HG03460 (cell line): ENCODE data around the gene RIPOR3.

Experiments
- ATAC-seq: cut with Tn5 transposase; IDR thresholded peaks from one replicate; pipeline ENCODE4 v1.9.1; 2021; ENCODE audit not compliant: unreplicated experiment

The RIPOR3 gene

DNA sequence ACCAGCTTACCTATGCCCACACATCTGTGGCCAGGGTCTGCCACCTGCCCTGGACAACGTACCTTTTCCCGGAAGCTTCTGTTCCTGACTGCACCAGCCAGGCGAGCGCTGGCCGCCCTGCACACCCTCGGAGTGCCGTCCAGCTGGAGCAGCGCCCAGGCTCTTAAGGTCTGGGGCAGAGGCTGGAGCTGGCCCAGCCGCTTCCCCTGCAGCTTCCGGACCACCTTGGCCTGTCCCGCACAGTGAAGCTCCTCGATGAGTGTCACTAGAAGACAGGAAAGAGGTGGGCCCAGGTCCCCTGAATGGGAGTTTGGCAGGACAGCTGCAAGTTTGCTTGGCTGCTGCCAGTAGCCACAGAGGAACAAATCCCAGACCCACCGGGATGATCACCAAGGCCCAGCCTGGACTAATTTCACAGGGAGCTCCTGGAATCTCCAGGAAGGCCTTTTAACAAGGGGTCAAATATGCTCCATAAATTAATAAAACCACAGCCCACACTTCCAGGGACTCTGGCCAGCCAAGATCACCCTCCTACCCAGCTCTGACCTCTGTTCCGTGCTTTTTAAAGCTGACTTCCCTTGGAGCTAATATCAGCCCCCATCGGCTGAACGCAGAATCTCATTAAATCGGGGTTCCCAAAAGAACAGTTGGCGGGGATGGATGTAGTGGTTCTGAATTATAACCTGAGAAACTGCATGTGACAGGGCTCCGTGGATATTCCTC, 98.9 kb downstream of the RIPOR3 start:
- no peak for ATAC-seq

GRCh38 chr20:50591233-50591852, 100.0 kb downstream of the RIPOR3 start:
- no peak for ATAC-seq

GRCh38 chr20:50590348-50590664, 101.0 kb downstream of the RIPOR3 start:
- no peak for ATAC-seq

DNA sequence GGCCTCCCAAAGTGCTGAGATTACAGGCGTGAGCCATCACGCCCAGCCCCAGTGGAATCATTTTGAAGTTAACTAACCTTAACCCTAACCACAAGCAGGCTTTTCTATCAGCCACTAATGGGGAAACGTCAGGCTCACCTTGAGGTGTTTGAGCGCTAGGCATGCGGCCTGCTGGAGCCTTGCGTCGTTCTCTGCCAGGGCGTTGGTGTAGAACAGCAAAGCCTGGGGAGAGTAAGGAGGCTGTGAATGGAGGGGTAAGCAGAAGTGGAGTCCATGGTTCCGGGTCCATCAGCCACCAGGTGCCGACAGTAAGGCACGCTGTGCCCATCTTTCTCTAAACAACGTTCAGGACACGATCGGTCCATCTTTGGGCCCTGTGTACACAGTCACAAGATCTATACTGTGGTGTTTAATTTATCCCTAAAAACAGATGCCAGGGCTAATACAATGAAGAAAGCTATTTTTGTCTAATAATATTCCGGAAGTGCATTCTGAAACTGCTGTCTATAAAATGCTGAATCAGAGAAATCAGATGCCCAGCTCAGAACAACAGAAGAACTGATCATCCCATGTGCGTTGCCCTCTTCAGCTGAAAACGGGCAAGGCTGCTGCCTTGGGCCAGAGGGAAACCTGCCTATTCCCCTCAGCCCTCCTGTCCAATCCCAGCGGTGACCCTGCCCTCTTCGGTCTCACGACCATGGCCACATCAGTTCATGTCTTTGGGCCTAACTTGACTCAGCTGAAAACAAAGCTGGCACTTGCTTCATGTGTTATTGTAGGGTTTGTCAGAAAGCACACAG, 101.6 kb downstream of the RIPOR3 start:
- no peak for ATAC-seq

- ATAC-seq: no peak
Observed at GRCh38 chr20:50588034-50588736, 103.2 kb downstream of the RIPOR3 start.

- ATAC-seq: no peak
Observed at GRCh38 chr20:50587291-50587961, 103.9 kb downstream of the RIPOR3 start.

GRCh38 chr20:50586531-50587232, 104.7 kb downstream of the RIPOR3 start:
- ATAC-seq: no peak

DNA sequence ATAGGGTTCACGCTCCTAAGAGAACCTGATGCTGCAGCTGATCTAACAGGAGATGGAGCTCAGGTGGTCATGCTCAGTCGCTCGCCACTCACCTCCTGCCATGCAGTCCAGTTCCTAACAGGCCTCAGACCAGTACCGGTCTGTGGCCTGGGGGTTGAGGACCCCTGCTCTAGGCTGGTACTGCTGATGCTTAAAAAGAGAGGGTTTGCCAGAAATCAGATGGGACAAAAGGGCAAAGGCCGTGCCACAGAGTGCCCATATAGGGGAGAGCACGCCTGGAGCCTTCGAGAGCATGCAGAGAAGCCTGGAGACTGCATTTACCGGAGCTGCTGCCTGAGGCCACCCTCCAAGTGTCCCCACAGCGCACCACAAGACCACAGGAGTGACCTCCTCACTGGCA, 105.7 kb downstream of the RIPOR3 start:
- no peak for ATAC-seq

GRCh38 chr20:50585214-50585613, 106.1 kb downstream of the RIPOR3 start:
- ATAC-seq: no peak

- no peak for ATAC-seq
Observed at GRCh38 chr20:50584687-50585086, 106.7 kb downstream of the RIPOR3 start.

DNA sequence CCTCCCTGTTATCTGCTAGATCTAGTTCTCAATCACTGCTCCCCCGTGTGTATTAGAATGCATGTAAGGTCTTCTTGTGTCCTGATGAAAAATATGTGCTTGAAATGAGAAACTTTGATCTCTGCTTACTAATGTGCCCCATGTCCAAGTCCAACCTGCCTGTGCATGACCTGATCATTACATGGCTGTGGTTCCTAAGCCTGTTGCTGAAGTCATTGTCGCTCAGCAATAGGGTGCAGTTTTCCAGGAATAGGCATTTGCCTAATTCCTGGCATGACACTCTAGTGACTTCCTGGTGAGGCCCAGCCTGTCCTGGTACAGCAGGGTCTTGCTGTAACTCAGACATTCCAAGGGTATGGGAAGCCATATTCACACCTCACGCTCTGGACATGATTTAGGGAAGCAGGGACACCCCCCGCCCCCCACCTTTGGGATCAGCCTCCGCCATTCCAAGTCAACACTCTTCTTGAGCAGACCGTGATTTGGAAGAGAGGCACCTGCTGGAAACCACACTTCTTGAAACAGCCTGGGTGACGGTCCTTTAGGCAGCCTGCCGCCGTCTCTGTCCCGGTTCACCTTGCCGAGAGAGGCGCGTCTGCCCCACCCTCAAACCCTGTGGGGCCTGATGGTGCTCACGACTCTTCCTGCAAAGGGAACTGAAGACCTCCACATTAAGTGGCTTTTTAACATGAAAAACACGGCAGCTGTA, 107.7 kb downstream of the RIPOR3 start:
- ATAC-seq: no peak

DNA sequence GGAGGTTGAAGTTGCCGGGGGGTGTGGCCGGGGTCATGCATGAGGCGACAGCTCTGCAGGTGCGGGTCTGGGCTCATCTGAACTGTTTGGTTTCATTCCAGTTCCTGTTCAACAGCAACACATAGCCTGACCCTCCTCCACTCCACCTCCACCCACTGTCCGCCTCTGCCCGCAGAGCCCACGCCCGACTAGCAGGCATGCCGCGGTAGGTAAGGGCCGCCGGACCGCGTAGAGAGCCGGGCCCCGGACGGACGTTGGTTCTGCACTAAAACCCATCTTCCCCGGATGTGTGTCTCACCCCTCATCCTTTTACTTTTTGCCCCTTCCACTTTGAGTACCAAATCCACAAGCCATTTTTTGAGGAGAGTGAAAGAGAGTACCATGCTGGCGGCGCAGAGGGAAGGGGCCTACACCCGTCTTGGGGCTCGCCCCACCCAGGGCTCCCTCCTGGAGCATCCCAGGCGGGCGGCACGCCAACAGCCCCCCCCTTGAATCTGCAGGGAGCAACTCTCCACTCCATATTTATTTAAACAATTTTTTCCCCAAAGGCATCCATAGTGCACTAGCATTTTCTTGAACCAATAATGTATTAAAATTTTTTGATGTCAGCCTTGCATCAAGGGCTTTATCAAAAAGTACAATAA, 108.6 kb downstream of the RIPOR3 start:
- no peak for ATAC-seq

GRCh38 chr20:50582092-50582491, 109.2 kb downstream of the RIPOR3 start:
- no peak for ATAC-seq

GRCh38 chr20:50580842-50581544, 110.3 kb downstream of the RIPOR3 start:
- no peak for ATAC-seq

DNA sequence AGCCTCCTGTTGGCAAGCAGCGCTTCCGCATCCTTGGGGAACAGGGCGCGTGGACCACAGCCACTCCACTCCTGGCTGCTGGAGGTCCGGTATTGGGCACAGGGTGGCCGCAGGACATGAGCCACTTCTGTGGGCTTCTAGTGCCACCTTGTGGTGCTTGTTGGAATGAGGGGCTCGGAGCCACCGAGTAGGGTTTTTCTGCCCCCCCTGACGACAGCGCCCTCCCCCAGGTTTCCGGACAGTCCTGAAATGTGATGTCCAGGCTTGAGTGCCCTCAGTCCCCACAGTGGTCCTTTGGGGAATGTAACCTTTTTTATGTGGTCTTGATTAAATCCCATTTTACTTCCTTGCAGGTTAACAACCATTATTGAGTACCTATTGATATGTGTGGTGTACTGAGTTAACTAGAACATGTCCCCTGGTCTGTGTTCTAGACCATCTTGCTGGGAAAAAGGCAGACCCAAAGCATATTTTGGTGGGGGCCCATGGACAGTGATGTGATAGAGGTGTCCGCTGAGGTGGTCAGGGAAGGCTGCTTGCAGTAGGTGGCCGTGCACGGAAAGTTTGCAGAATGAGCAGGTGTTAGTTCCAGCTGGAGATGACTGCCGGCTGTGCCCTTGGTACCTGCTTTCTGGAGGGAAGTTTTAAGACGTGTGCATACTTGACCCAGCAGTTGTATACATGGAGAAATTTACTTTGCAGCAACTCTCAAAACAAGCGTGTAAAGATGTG, 111.2 kb downstream of the RIPOR3 start:
- ATAC-seq: no peak

DNA sequence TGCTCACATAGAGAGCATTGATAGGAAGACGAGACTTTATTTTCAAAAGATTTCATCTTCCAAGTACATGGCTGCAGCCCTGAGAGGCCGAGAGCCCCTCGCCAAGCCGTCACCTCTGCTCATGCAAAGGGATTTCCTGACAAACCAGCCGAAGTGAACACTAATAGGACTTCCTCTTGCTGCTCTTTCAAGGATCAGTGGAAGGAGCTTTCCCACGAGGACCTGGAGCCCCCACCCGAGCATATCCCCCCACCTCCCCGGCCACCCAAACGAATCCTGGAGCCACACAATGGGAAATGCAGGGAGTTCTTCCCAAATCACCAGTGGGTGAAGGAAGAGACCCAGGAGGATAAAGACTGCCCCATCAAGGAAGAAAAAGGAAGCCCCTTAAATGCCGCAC, 111.8 kb downstream of the RIPOR3 start:
- no peak for ATAC-seq

GRCh38 chr20:50578778-50579165, 112.6 kb downstream of the RIPOR3 start:
- ATAC-seq: no peak
